Fibroblast of skin of abdomen (primary cell): ENCODE results near the gene VDAC1.
"Not testable (repeated sequence)": the region's sequence is repeated elsewhere in the genome, so short reads cannot be mapped to it uniquely, and the experiment has no call there.

Source experiments
- DNase-seq: peaks from one replicate; pipeline ENCODE4 v3.0.0-alpha.2; 2013

VDAC1 gene

DNA sequence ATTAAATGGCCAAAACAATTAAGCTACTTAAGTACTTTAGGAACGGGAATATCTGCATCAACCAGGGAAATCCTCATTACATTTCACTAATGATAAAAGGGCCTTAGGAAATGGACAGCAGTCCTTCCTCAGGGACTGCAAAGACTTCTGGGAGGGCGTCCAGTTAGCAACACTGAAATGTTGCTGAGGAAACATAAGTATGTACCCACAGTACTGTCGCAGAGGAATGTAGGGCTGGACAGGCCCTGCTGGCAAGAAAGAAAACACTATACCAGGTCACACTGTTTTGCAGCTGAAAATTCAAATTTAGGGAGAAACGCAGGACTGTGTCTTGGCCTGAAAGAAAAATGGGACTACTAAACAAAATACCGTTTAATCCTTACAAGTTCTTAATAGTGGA is 37.7 kb downstream of the VDAC1 start:
- no peak for DNase-seq

- no peak for DNase-seq
Measured at GRCh38 chr5:133966090-133966489, 38.7 kb downstream of the VDAC1 start.

DNA sequence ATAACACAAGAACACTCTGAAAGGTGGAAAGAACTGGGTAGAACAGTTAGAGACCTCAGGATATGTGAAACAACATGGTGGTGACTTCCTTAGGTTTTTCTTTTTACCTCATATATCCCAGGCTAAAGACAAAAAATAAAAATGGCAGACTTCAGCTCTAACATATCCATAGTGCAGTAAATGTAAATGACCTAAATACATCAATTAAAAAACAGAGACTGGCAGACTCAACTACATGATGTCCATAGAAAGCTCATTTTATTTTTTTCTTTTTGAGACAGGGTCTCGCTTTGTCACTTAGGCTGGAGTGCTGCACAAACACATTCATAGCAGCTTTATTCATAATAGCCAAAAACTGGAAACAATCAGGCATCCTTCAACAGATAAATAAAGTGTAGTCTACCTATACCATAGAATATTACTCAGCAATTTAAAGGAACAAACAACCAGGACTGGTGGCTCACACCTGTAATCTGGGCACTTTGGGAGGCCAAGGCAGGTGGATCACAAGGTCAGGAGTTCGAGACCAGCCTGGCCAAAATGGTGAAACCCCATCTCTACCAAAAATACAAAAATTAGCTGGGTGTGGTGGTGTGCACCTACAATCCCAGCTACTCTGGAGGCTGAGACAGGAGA is 41.2 kb downstream of the VDAC1 start:
- no peak for DNase-seq

DNA sequence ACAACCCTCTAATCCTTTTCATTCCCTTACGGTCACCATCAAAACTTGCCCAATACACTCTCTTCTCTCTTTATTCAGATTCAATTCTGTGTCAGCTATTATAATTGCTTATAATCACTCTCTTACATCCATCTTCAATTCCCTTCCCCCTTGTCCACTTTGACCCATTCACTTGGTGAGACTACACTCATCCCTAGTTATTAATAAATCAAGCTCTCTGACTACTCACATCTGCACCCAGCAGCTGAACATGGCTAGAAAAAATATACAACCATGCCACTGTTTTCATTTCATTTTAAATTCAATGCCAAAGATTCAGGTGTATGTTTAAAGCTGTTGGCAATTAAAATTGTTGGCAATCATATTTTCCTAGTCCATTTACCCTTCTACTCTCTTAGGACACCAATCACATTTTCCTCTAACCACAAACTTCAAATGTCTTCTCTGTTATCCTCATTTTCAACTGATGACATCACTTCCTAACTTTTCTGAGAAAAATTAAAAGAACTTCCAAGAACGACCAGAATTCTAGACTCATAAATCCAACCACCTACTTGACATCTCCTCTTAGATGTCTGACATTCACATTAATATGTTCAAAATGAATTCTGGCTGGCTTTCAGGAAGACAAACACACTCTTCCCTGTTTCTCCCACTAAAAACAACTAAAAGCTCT is 41.8 kb downstream of the VDAC1 start:
- peak; percentile 81 for DNase-seq

DNA sequence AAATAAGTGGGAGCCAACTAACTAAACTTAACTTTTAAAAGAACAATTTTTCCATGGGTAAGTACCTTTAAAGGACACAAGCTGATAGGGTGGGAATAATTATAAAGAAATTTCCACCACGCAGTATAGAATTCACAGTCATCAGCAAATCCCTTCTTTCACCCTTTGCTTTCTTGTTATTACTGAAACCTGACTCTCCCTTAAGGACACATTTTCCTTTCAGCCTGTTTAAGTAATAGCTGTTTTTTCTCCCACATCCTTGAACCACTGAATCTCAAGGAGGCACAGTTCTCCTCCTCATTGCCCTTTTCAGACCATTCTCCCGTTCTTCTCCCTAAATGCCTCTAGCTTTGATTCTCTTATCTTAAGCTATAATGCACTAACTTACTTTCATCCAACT is 42.6 kb downstream of the VDAC1 start:
- DNase-seq = no peak

GRCh38 chr5:133959643-133960042 is 45.1 kb downstream of the VDAC1 start:
- no peak for DNase-seq

GRCh38 chr5:133957591-133957990 is 47.2 kb downstream of the VDAC1 start:
- DNase-seq = no peak

GRCh38 chr5:133957080-133957479 is 47.7 kb downstream of the VDAC1 start:
- no peak for DNase-seq

- not testable (repeated sequence) for DNase-seq
Measured at GRCh38 chr5:133956196-133956595, 48.6 kb downstream of the VDAC1 start.

DNA sequence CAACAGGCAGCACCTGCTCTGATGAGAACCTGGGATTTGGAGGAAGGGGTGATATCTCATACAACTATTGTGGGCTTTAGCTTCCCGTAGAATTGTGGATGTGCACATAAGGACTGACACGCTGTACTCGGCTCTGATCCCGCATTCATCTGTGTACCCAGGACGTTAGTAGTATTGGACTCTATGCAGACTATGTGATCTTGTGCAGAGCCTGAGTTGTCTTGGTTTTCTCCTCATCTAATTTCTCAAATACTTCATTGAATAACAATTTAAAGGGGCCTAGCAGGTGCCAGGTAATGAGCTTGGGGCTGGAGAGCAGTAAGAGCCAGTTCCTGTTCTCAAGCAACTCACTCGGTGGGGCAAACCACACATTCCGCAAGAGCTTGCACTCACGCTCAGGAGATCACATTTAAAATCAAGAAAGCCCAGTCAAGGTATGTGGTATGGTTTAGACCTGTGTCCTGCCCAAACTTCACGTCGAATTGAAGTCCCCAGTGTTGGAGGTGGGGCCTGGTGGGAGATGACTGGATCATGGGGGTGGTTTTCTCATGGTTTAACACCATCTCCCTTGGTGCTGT is 51.1 kb downstream of the VDAC1 start:
- no peak for DNase-seq

GRCh38 chr5:133952729-133953567 is 51.8 kb downstream of the VDAC1 start:
- DNase-seq = peak; percentile 81

GRCh38 chr5:133950821-133951612 is 53.8 kb downstream of the VDAC1 start:
- no peak for DNase-seq

DNA sequence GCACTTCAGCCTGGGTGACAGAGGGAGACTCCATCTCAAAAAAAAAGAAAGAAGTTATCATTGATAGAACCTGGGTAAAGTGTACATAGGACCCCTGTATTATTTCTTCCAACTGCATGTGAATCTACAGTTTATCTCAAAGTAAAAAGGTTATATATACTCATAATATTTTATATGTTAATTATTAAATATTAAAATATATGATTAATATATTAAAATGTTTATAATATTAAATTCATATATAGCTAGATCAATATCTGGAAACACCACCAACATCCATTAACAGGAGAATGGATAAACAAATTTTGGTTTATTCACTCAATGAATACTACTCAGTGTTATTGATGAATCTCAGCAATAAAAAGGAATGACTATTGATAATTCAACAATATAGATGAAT is 56.1 kb downstream of the VDAC1 start:
- DNase-seq = no peak

- no peak for DNase-seq
Measured at GRCh38 chr5:133947431-133947841, 57.3 kb downstream of the VDAC1 start.

- peak; percentile 23 for DNase-seq
Measured at GRCh38 chr5:133945568-133945967, 59.2 kb downstream of the VDAC1 start.

- DNase-seq = no peak
Measured at GRCh38 chr5:133944263-133945185, 60.3 kb downstream of the VDAC1 start.

- no peak for DNase-seq
Measured at GRCh38 chr5:133943475-133943817, 61.3 kb downstream of the VDAC1 start.

DNA sequence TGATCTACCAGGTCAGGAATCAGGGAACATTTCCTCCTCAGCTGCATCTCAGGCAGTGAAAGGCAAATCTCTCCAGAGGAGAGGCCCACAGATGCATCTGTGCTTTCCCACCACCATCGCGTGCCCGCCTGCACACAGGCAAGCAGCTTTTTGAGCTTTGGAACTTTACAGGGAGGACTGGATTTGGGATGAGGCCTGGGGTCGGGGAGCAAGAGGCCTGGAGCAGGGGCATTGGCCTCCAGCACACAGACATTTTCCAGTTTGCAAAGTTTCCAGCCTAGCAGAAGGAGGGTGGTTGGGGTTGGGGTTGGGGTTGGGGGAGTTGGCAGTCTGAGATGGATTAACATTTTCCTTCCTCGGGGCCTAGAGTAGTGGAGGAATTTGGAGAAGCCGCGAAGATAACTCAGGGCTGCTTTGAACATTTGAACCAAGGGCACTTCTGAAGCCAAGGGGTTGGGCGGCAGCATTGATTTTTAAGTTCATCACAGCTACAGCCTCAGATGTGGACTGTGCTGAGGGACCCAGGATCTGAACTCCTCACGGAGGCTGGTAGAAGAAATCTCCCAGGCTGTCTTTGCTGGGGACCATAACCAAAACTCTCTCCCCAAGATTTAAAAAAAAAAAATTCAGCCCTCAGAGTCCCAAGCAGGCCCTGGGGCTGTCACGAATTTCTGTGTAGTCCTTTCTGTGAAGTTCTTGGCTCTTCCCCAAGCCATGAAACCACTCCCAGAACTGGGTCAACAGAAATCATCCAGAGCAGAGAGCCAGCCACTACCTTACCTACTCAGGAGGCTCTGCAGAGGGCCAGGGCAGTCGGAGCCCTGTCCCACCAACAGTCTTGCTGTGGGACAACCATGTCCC is 61.9 kb downstream of the VDAC1 start:
- no peak for DNase-seq

DNA sequence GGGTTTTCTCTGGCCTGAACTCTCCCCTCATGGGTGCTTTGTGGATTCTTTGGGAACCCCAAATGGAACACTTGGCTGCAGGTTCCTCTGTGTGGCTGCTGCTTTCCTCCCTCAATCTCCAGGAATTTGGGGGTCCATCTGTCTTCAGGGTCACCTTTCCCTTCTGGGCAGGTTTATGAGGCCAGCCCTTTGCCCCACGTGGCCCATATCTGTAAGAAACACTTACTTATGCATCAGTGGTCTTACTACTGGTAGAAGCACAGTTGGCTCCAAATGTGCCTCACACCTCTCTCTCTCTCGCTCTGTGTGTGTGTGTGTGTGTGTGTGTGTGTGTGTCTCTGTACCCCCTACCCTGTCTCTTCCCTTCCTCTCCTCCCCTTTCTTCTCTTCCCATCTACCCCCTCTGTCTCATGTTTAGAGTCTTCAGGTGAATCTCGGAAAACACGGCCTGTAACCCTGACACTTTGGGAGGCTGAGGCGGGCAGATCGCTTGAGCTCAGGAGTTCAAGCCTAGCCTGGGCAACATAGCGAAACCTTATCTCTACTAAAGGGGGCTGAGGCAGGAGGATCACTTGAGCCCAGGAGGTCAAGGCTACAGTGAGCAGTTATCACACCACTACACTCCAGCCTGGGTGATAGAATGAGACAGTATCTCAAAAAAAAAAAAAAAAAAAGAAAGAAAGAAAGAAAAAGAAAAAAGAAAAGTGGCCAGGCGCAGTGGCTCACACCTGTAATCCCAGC is 63.1 kb downstream of the VDAC1 start:
- no peak for DNase-seq

DNA sequence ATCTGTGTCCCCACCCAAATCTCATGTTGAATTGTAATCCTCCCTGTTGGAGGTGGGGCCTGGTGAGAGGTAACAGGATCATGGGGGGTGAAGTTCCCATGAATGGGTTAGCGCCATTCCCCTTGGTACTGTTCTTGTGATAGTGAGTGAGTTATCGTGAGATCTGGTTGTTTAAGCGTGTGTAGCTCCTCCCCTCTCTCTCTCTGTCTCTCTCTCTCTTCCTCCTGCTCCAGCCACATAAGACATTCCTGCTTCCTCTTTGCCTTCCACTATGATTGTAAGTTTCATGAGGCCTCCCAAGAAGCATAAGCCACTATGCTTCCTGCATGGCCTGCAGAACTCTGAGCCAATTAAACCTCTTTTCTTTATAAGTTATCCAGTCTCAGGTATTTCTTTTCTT is 65.1 kb downstream of the VDAC1 start:
- no peak for DNase-seq
